ENCODE measurements around the gene SLC2A11. TPM values are rescaled to one million over a fixed set of nuclear protein-coding genes. Genes with fewer than 3 reads are reported as not detected.
A peak's percentile ranks its signal among the peaks of the same experiment; 100 is the strongest.

The SLC2A11 gene
- total RNA-seq, 2 experiments from 2014 or later, result 9.9 to 11.5 TPM

- POLR2A ChIA-PET, result interaction anchor here (1.0 kb wide), 1 partner anchor 8 kb away, joined by 3 read pairs; no protein-coding TSS in a partner anchor
- no peaks in the 10 kb centered on the region for H3K27me3 Mint-ChIP-seq
- H3K9me3 Mint-ChIP-seq, result no peaks in the 10 kb centered on the region
- Histone ChIP-seq H3K27ac (ENCODE audit: low read depth in 1 of 2, low read length in 2 of 2) (no peak overlapping the region), H3K36me3 (ENCODE audit: insufficient read depth, low read length) (peaks cover 80% of the 10 kb centered on the region), H3K9me3 (ENCODE audit: control insufficient read depth in 1 of 2, insufficient read depth in 1 of 2, low read length in 2 of 2) (no peaks in the 10 kb centered on the region), H3K4me1 (ENCODE audit: insufficient read depth, low read length) (peaks cover 5% of the 10 kb centered on the region), H3K4me3 (ENCODE audit: low read length) (no peak overlapping the region), H3K27me3 (ENCODE audit: control insufficient read depth in 1 of 2, insufficient read depth in 2 of 2, low read length in 2 of 2) (no peaks in the 10 kb centered on the region)
- DNase-seq, result no peak
- no peaks in the 10 kb centered on the region for H3K4me1 Mint-ChIP-seq (ENCODE audit: low read depth)
- H3K4me3 Mint-ChIP-seq, result no peak overlapping the region
- ATAC-seq (ENCODE audit: poor library complexity), result no peak
- CTCF ChIA-PET, result interaction anchor here (1.4 kb wide), 1 partner anchor 29 kb away, joined by 4 read pairs; no protein-coding TSS in a partner anchor
- intact Hi-C loops (cut with DNase I, micrococcal nuclease), result no loop called here
- no peak overlapping the region for H3K27ac Mint-ChIP-seq
- no peak for TF ChIP-seq CTCF (IDR thresholded peaks at IDR 0.05)
- H3K36me3 Mint-ChIP-seq (ENCODE audit: low read depth), result peaks cover 81% of the 10 kb centered on the region
Observed at GRCh38 chr22:23820748-23821211, 36.9 kb upstream of the SLC2A11 start.

GRCh38 chr22:23822101-23822671 lies 35.5 kb upstream of the SLC2A11 start:
- H3K4me3 Mint-ChIP-seq, result no peak overlapping the region
- no peaks in the 10 kb centered on the region for H3K4me1 Mint-ChIP-seq (ENCODE audit: low read depth)
- TF ChIP-seq CTCF (IDR thresholded peaks at IDR 0.05), result no peak
- CTCF ChIA-PET, result no interaction called here
- ATAC-seq (ENCODE audit: poor library complexity) (no peak), DNase-seq (peak in 1 of 14 experiments; percentile 8)
- no peaks in the 10 kb centered on the region for H3K27me3 Mint-ChIP-seq
- no peaks in the 10 kb centered on the region for H3K9me3 Mint-ChIP-seq
- POLR2A ChIA-PET, result no interaction called here
- peaks cover 85% of the 10 kb centered on the region for H3K36me3 ChIP-seq (ENCODE audit: insufficient read depth, low read length)
- H3K27ac Mint-ChIP-seq, result no peak overlapping the region
- peaks cover 85% of the 10 kb centered on the region for H3K36me3 Mint-ChIP-seq (ENCODE audit: low read depth)
- no peak overlapping the region for H3K4me3 ChIP-seq (ENCODE audit: low read length)
- H3K27me3 ChIP-seq (ENCODE audit: control insufficient read depth in 1 of 2, insufficient read depth in 2 of 2, low read length in 2 of 2), result no peaks in the 10 kb centered on the region
- intact Hi-C loops (cut with DNase I, micrococcal nuclease), result no loop called here
- no peak overlapping the region for H3K27ac ChIP-seq (ENCODE audit: low read depth in 1 of 2, low read length in 2 of 2)
- H3K9me3 ChIP-seq (ENCODE audit: control insufficient read depth in 1 of 2, insufficient read depth in 1 of 2, low read length in 2 of 2), result no peaks in the 10 kb centered on the region
- peaks cover 5% of the 10 kb centered on the region for H3K4me1 ChIP-seq (ENCODE audit: insufficient read depth, low read length)

- H3K9me3 ChIP-seq (ENCODE audit: control insufficient read depth in 1 of 2, insufficient read depth in 1 of 2, low read length in 2 of 2), result no peaks in the 10 kb centered on the region
- intact Hi-C loops (cut with DNase I, micrococcal nuclease), result no loop called here
- no peak overlapping the region for H3K4me3 ChIP-seq (ENCODE audit: low read length)
- Mint-ChIP-seq H3K27me3 (no peaks in the 10 kb centered on the region), H3K36me3 (ENCODE audit: low read depth) (peaks cover 80% of the 10 kb centered on the region), H3K4me3 (no peak overlapping the region), H3K27ac (no peak overlapping the region), H3K9me3 (no peaks in the 10 kb centered on the region), H3K4me1 (ENCODE audit: low read depth) (no peaks in the 10 kb centered on the region)
- H3K4me1 ChIP-seq (ENCODE audit: insufficient read depth, low read length), result peaks cover 5% of the 10 kb centered on the region
- no peaks in the 10 kb centered on the region for H3K27me3 ChIP-seq (ENCODE audit: control insufficient read depth in 1 of 2, insufficient read depth in 2 of 2, low read length in 2 of 2)
- H3K36me3 ChIP-seq (ENCODE audit: insufficient read depth, low read length), result peaks cover 87% of the 10 kb centered on the region
- TF ChIP-seq CTCF (IDR thresholded peaks at IDR 0.05), result no peak
- no peak overlapping the region for H3K27ac ChIP-seq (ENCODE audit: low read depth in 1 of 2, low read length in 2 of 2)
- ATAC-seq (ENCODE audit: poor library complexity) (no peak), DNase-seq (peak in 1 of 14 experiments; percentile 6)
- POLR2A ChIA-PET, result no interaction called here
- CTCF ChIA-PET, result no interaction called here
Observed at GRCh38 chr22:23823331-23823791, 34.3 kb upstream of the SLC2A11 start.

Data from CD4-positive, alpha-beta T cell (primary cell).